Urinary bladder (tissue), 4 donors: ENCODE data around the gene DNASE1L3. TPM values are rescaled to one million over a fixed set of nuclear protein-coding genes. Genes with fewer than 3 reads are reported as not detected.
"Not testable (repeated sequence)": the region's sequence is repeated elsewhere in the genome, so short reads cannot be mapped to it uniquely, and the experiment has no call there.

Experiments
- DNase-seq: peaks from one replicate; pipeline ENCODE4 v3.0.0-alpha.2; 2015; ENCODE audit errors: extremely low spot score
- H3K27ac ChIP-seq: one replicate; pipeline ENCODE4 v1.5.1; 2013; ENCODE audit warnings: low read depth, mild to moderate bottlenecking, moderate library complexity
- H3K36me3 ChIP-seq: one replicate; pipeline ENCODE4 v1.6.1; 2013; ENCODE audit warnings: mild to moderate bottlenecking, moderate library complexity; ENCODE audit not compliant: insufficient read depth
- H3K4me1 ChIP-seq: one replicate; pipeline ENCODE4 v1.6.1; 2013; ENCODE audit warnings: mild to moderate bottlenecking, moderate library complexity; ENCODE audit not compliant: insufficient read depth
- H3K4me3 ChIP-seq: one replicate; pipeline ENCODE4 v1.5.1; 2013; ENCODE audit warnings: low read depth, low read length
- WGBS: extraction: QIAGEN DNeasy Blood & Tissue Kit; methylation state at CpG from one replicate; pipeline ENCODE4 v1.1.7; 2013; 5-methylcytosine and 5-hydroxymethylcytosine counted together
- polyA plus RNA-seq: library from polyadenylated mRNA; stranded (reverse); fragments of 200-250 nt; gene quantifications from one replicate; pipeline ENCODE4 v1.2.3, GENCODE V29; 2013
- total RNA-seq: library from RNA; depleted of rRNA; stranded (reverse); fragments of >200 nt; gene quantifications from one replicate; pipeline ENCODE4 v1.2.3, GENCODE V29; 2014
- donor health status: healthy with polysubstance abuse.
- donor health status: healthy.

DNASE1L3 gene
- total and polyA plus RNA-seq, 2 donors = 3.5 to 5.4 TPM

DNA sequence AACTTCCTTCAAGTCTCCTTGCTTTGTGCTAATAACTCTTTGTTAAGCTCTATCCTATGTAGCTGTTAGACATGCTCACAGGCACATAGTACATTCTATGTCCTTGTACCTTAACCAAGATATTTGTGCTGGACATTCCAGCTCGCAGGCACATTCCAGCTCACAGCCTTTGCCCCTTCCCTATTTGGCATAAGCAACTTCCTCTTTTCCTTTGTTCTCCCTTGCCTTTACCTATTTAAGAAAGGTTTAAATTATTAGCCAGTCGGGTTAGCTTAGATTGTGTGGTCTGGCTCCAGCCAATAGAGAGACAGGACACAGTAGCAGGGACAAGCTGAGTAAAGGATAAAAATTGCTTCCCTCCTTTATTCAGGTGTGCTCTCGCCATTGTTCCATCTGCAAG lies 9.3 kb downstream of the DNASE1L3 start:
- not testable (repeated sequence) for H3K4me1 ChIP-seq, H3K27ac ChIP-seq, DNase-seq, H3K36me3 ChIP-seq, H3K4me3 ChIP-seq
- WGBS = 71% methylated on average over 3 of the region's 3 CpGs

DNA sequence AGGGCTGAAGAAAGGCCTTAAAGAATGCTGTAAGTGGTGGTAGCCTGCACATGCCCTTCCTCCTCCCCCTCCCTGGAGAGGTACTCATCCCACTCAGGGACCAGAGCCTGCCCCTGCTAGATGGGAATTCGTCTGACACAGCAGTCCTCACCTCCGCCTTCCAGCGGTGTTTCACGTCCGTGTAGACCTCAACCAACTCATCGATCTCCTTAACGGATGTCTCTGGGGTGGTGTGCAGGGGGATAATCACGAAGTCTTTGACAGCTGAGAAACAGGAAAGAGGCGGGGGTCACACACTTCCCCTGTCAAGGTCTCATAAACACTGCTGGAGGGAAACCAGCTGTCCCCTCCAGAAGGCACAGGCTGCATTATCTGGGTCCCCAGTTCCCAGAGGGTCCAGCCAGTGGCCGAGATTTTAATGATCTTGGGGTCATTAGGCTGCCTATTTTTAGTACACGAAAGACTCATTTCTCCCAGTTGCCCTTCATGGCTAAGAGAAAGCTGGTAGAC lies 9.9 kb downstream of the DNASE1L3 start:
- Histone ChIP-seq H3K4me1 (no peaks in the 10 kb centered on the region), H3K4me3 (no peak overlapping the region), H3K27ac (no peak overlapping the region), H3K36me3 (no peaks in the 10 kb centered on the region)
- 37% methylated on average over 11 of the region's 11 CpGs for WGBS
- DNase-seq = no peak

DNA sequence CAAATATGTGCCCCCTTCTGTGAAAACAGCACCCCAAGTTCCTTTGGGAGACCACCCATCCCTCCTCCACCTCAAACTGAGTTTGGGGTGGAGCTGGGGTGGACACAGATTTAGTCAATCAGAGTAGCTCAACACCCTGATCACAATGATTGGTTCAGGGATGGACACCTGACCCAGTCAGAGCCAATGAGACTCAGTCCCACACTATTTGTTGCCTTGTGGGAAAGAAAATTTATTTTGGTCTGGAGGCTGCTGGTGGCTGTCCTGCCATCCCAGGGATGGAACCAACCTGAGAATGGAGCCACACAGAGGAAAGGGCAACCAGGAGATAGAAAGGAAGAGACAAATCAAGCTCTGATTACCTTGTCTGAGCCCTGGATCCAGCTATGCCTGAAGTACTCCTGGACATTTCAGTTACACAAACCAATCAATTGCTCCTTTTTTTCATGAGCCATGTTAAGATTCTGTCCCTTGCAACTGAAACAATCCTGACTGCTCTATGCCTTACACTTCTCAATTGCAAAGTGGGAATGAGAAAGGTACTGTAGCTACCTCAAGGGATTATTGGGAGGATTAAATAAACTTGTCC lies 10.6 kb downstream of the DNASE1L3 start:
- Histone ChIP-seq H3K4me1 (no peaks in the 10 kb centered on the region), H3K4me3 (no peak overlapping the region), H3K36me3 (no peaks in the 10 kb centered on the region), H3K27ac (no peak overlapping the region)
- DNase-seq = no peak

DNA sequence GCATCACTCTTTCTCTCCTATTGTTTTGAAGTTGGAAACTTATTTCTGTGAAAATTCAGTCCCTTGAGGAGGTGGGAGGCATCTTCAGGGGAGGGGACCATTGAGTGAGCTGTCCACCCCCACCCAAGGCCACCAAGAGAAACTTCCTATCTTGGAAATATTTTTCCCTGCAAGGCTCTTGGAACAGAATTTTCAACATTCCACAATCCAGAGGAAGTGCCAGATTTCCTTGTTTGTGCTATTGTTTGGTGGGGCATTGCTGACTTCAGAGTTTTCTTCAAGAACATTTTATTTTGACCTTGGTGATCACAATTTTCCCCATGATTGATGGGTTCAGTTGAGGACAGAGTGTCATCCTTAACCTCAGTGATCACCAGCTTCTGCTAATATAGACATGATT lies 12.0 kb downstream of the DNASE1L3 start:
- no peak overlapping the region for H3K27ac ChIP-seq

DNA sequence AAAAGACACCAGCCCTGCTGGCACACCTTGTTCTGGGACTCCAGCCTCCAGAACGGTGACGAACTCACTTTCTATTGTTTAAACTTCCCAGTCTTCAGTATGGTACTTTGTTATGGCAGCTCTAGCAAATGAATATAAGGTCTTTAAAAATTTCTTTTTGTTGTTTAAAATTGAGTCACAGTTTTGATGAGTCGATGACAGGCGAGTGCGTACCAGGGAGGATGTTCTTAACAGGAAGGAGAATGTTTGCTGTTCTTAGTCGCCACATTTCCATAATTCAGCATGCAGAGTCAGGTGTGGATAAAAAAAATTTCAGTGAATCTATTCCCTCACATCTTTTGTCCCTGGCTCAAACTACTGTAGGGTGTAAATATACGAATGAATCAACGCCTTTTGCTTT lies 12.4 kb downstream of the DNASE1L3 start:
- WGBS = 88% methylated on average over 8 of the region's 8 CpGs
- DNase-seq = no peak
- Histone ChIP-seq H3K27ac (no peak overlapping the region), H3K4me3 (no peak overlapping the region), H3K4me1 (no peaks in the 10 kb centered on the region), H3K36me3 (no peaks in the 10 kb centered on the region)

More for the DNA sequence above, 12.0 kb downstream of the DNASE1L3 start:
- H3K4me1 ChIP-seq = no peaks in the 10 kb centered on the region
- no peak overlapping the region for H3K4me3 ChIP-seq
- no peak for DNase-seq
- H3K36me3 ChIP-seq = no peaks in the 10 kb centered on the region

DNA sequence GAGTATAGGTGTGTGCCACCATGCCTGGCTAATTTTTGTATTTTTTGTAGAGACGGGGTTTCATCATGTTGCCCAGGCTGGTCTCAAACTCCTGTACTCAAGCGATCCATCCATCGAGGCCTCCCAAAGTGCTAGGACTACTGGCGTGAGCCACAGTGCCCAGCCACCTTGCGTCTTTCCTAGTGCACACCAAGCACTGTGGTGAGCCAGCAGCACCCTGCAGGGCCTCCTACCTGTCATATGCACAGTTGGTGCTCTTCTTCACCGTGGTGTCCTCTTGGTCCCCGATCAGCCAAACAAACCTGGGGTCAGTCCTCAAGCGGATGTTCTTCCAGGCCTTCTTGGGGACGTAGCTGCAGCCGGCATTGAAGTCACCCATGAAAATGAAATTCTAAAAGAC lies 13.2 kb downstream of the DNASE1L3 start:
- 97% methylated on average over 10 of the region's 10 CpGs for WGBS
- Histone ChIP-seq H3K36me3 (no peaks in the 10 kb centered on the region), H3K27ac (no peak overlapping the region), H3K4me3 (no peak overlapping the region), H3K4me1 (no peaks in the 10 kb centered on the region)
- no peak for DNase-seq

DNA sequence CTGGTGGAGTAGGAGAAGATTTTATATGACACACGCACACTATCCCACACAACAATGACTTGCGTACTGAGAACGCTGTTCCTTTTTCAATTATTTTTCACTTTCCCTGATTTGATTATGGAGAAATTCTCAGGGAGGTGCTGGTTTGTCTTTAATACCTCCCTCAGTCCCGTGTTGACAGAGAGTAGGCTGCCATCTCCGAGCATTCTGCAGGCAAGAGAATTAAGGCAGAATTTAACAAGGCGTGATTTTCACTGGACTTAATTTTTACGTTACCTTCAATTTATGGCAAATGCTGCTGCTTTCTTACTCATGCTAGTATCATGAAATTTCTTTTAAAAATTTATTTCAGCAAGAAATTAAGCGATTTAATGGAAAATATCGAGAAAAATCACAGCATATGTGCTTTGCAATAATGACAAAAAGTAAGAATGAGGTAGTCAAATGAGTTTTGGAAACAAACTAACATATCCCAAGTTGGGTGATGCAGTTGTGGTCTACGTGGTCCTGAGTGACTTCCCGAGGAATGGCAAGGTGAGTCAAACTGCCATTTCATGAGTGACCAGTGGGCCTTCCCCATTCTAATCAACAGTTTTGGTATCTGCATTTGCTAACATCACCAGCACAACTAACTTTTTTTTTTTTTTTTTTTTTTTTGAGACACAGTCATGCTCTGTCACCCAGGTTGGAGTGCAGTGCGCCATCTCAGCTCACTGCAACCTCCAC lies 16.9 kb downstream of the DNASE1L3 start:
- no peak for DNase-seq
- H3K4me3 ChIP-seq = no peak overlapping the region
- 90% methylated on average over 12 of the region's 12 CpGs for WGBS
- H3K36me3 ChIP-seq = no peaks in the 10 kb centered on the region
- H3K27ac ChIP-seq = no peak overlapping the region
- no peaks in the 10 kb centered on the region for H3K4me1 ChIP-seq

DNA sequence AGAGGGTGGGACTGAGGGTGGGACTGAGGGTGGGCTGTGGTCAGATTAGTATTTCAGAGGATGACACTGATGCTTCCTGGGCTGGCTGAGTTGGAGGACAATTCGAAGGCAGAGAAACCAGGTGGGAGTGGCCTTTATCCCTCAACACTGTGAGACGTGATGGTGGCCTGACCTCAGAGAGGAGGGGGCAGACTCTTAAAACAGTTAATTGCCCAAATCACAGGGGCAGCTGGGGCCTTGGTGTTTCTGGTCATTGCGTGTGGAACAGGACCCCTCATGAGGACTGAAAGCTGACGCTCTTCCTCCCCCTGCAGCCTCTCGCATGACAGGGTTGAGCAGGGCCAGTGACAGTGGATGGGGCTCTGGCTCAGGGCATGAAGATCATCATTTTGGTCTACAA lies 18.7 kb downstream of the DNASE1L3 start:
- no peaks in the 10 kb centered on the region for H3K36me3 ChIP-seq
- no peak overlapping the region for H3K4me3 ChIP-seq
- no peak overlapping the region for H3K27ac ChIP-seq
- no peaks in the 10 kb centered on the region for H3K4me1 ChIP-seq
- no peak for DNase-seq
- 69% methylated on average over 5 of the region's 5 CpGs for WGBS

DNA sequence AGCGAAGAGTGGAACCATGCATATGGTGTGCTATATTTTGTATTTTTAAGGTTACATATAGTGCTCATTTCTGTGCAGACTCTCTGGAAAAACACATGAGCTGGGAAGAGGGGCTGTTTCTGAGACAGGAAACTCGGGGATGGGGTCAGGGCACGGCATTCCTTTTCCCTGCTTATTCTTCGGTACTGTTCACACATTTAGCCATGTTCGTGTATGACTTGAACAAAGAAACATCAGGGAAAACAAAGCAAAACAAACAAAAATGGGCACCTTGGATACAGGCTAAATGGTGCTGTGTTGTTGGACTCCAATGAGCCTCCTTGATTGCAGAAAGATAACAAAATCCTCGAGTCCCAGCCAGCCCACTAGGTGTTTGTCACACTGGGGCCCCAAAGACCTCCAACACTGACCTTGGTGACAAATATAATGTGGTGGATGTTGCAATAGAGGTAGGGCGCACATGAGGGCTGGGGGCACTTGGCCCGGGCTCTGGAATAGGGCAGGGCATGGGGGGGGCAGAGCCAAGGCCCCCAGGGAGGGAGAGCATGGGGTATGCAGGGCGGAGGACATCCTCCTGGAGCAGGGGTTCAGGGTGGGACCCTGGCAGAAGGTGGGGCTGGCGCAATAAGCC lies 19.3 kb downstream of the DNASE1L3 start:
- H3K36me3 ChIP-seq = no peaks in the 10 kb centered on the region
- H3K4me1 ChIP-seq = no peaks in the 10 kb centered on the region
- no peak overlapping the region for H3K4me3 ChIP-seq
- H3K27ac ChIP-seq = no peak overlapping the region
- 66% methylated on average over 10 of the region's 10 CpGs for WGBS
- DNase-seq = no peak

DNA sequence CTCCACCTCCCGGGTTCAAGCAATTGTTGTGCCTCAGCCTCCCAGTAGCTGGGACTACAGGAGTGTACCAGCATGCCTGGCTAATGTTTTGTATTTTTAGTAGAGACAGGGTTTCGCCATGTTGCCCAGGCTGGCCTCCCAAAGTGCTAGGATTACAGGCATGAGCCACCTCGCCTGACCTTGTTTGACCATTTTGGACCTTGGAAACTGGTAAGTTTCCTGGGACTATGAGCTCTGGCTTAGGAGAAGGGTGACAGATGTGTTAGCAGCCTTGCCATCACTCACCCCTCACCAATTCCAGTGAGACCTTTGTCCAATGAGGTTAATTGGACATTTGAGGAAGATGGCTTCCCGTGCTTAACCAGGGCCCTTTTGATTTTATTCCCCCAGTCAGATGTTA lies 19.9 kb downstream of the DNASE1L3 start:
- H3K36me3 ChIP-seq = no peaks in the 10 kb centered on the region
- no peak for DNase-seq
- H3K27ac ChIP-seq = no peak overlapping the region
- H3K4me3 ChIP-seq = no peak overlapping the region
- no peaks in the 10 kb centered on the region for H3K4me1 ChIP-seq
- 86% methylated on average over 4 of the region's 4 CpGs for WGBS

DNA sequence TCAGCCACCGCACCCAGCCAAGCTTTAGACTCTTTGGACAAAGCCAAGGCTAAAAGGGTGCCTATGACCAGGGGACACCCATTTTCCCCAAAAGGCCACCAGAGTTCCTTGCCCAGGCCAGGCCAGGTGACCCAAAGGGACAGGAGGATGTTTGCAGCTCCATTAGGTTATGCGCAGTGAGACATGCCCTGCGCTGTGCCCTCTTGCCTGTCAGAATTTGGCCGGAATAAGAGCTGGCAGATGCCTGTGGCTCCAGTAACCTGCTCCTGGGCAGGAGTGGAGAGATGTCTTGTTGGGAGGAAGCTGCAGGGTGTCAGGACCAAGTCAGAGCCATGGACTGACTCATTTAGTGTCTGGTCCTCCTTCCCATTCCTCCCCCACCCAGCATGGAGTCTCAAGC lies 20.5 kb downstream of the DNASE1L3 start:
- Histone ChIP-seq H3K36me3 (no peaks in the 10 kb centered on the region), H3K27ac (no peak overlapping the region), H3K4me1 (no peaks in the 10 kb centered on the region), H3K4me3 (no peak overlapping the region)
- no peak for DNase-seq
- WGBS = 96% methylated on average over 4 of the region's 4 CpGs

DNA sequence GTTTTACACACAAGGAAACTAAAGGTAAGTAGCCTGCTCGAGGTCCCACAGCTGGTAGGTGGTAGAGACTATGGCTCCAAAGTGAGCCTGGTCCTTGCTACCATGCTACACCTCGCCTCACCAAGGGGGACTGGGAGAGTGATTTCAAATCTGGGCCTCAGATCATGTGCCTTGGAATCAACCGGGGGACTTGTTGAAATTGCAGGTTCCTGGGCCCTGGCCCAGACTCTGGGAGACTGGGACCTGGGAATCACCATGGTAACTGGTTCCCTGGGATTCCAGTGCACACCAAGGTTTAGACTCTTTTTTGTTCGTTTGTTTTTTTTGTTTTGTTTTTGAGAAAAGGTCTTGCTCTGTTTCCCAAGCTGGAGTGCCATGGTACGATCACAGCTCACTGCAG lies 21.1 kb downstream of the DNASE1L3 start:
- no peak for DNase-seq
- Histone ChIP-seq H3K4me3 (no peak overlapping the region), H3K36me3 (no peaks in the 10 kb centered on the region), H3K4me1 (no peaks in the 10 kb centered on the region), H3K27ac (no peak overlapping the region)
- 84% methylated on average over 5 of the region's 5 CpGs for WGBS

DNA sequence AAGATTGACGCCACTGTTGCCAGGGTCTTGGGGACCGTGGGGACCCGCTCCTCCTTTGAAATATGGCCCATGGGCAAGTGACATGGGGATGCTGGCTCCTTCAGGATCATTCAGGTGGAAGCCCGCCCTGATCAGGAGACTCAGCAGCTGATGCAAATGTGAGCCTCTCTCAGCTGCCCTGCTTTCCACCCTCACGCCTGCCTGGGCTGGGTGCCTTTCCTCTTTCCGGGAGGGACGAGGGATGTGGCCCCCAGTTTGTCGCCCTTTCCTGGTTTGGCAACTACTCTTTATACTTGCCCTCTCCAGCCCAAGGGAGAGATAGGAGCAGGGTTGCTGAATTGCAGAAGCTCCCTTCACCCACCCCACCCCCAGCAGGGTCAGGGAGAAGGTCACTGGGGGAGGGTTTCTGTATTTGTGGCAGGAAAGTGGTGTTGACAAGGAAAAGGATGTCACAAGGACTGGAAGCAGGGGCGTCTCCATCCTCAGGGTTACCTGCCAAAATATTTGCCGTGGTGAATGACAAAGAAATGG lies 21.8 kb downstream of the DNASE1L3 start:
- H3K27ac ChIP-seq = no peak overlapping the region
- WGBS = 65% methylated on average over 10 of the region's 10 CpGs

DNA sequence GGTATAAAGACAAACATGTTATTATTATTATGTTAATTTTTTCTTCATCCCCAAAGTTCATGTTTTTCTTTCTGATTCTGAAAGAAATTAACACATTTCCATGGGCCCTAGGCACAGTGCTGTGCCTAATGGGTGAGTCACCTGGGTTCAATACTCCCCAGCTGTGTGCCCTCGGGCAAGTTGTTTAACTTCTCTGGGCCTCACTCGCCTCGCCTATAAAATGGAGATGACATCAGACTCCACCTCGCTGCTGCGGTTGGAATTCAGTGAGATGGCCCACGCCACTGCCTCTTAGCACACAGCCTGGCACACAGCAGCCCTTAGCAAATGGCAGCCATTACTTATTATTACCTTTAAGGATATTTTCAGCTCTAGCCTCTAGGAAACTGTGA lies 22.6 kb downstream of the DNASE1L3 start:
- no peak for DNase-seq
- Histone ChIP-seq H3K4me1 (no peaks in the 10 kb centered on the region), H3K4me3 (no peak overlapping the region), H3K27ac (no peak overlapping the region), H3K36me3 (no peaks in the 10 kb centered on the region)
- WGBS = 76% methylated on average over 6 of the region's 6 CpGs

More for the DNA sequence above, 21.8 kb downstream of the DNASE1L3 start:
- DNase-seq = no peak
- Histone ChIP-seq H3K4me3 (no peak overlapping the region), H3K36me3 (no peaks in the 10 kb centered on the region), H3K4me1 (no peaks in the 10 kb centered on the region)
